GM12878 (cell line): ENCODE results near the gene FOLR2. TPM values are rescaled to one million over a fixed set of nuclear protein-coding genes. Genes with fewer than 3 reads are reported as not detected.

Experiments
- ATAC-seq: fragments of 200-7000 bp; cut with Tn5 transposase; 3 replicates; pipeline ENCODE4 v1.9.1; 2020; ENCODE audit warnings: mild to moderate bottlenecking, moderate library complexity
- BruUV-seq: library from RNA; stranded (reverse); fragments of 400-500 nt; replicated peaks from 2 replicates; lab custom pipeline; 2021; lab: Mats Ljungman, UMichigan
- CTCF ChIA-PET: fragments of 300-600 bp; sonication (Branson Sonifier 250); formaldehyde crosslinking; extraction: SDS; loops from one replicate; lab custom pipeline; 2021; ENCODE audit warnings: inconsistent platforms; lab: Yijun Ruan, JAX
- POLR2A ChIA-PET: fragments of 350-600 bp; formaldehyde crosslinking; extraction: SDS; loops from one replicate; lab custom pipeline; 2021; ENCODE audit warnings: inconsistent platforms; lab: Charles Lee
- RAD21 ChIA-PET: fragments of 300-600 bp; sonication (Branson Sonifier 250); formaldehyde crosslinking; loops from one replicate; lab custom pipeline; 2023; ENCODE audit warnings: antibody characterized with exemption; ENCODE audit not compliant: unreplicated experiment; lab: Charles Lee
- SMC1A ChIA-PET: fragments of 300-600 bp; sonication (Branson Sonifier 250); formaldehyde crosslinking; loops from one replicate; lab custom pipeline; 2023; ENCODE audit not compliant: unreplicated experiment, uncharacterized antibody; lab: Charles Lee
- DNase-seq: peaks from one replicate; pipeline ENCODE4 v3.0.0-alpha.2; 2011; ENCODE audit warnings: low read depth, low spot score
- FAIRE-seq: peaks from 3 replicates; lab custom pipeline; 2011; peaks lifted over from hg19 to GRCh38; lab: Jason Lieb, UNC
- H2AFZ ChIP-seq: 2 replicates; pipeline ENCODE4 v1.6.0; 2011; ENCODE audit warnings: low read depth, low read length, control low read depth; ENCODE audit not compliant: control insufficient read depth
- H3K27ac ChIP-seq: 2 replicates; pipeline ENCODE4 v1.5.1; 2011; ENCODE audit warnings: control low read depth; ENCODE audit not compliant: control insufficient read depth, insufficient read depth
- H3K27me3 ChIP-seq, 2 experiments: replicated peaks in 1 of 2; 2 replicates each; pipeline versions ENCODE4 v1.6.0 to v1.6.1; 2011; ENCODE audit warnings: low read length in 1 of 2; ENCODE audit not compliant: control insufficient read depth in 2 of 2, insufficient read depth in 2 of 2
- H3K36me3 ChIP-seq, 2 experiments: 2 replicates each; pipeline ENCODE4 v1.5.1; 2011; ENCODE audit warnings: low read length in 1 of 2; ENCODE audit not compliant: control insufficient read depth in 2 of 2, insufficient read depth in 2 of 2
- H3K4me1 ChIP-seq: 2 replicates; pipeline ENCODE4 v1.6.1; 2011; ENCODE audit warnings: mild to moderate bottlenecking, low read length, moderate library complexity, mixed read lengths; ENCODE audit not compliant: control insufficient read depth, insufficient read depth
- H3K4me2 ChIP-seq: 2 replicates; pipeline ENCODE4 v1.6.0; 2011; ENCODE audit warnings: control low read depth; ENCODE audit not compliant: control insufficient read depth, insufficient read depth
- H3K4me3 ChIP-seq: fragments of 200-600 bp; sonication (generic); 2 replicates; pipeline ENCODE4 v1.5.1; 2016
- H3K79me2 ChIP-seq: 2 replicates; pipeline ENCODE4 v1.6.0; 2011; ENCODE audit warnings: low read length; ENCODE audit not compliant: control insufficient read depth, insufficient read depth
- H3K9ac ChIP-seq: 2 replicates; pipeline ENCODE4 v1.8.0; 2011; ENCODE audit warnings: low read length, control low read depth, mixed read lengths; ENCODE audit not compliant: control insufficient read depth, insufficient read depth
- H3K9me3 ChIP-seq: replicated peaks from 3 replicates; pipeline ENCODE4 v1.5.1; 2011; ENCODE audit warnings: mild to moderate bottlenecking, low read length; ENCODE audit not compliant: control insufficient read depth, insufficient read depth
- H4K20me1 ChIP-seq: 2 replicates; pipeline ENCODE4 v1.6.0; 2011; ENCODE audit not compliant: control insufficient read depth, insufficient read depth
- ASH2L ChIP-seq: fragments of 300-600, 200-600 bp; sonication (generic); IDR thresholded peaks from 2 replicates; pipeline ENCODE4 v1.6.1; 2017; ENCODE audit warnings: low read depth, mild to moderate bottlenecking, borderline replicate concordance
- ATF3 ChIP-seq: IDR thresholded peaks from 2 replicates; pipeline ENCODE4 v1.6.1; 2011; ENCODE audit warnings: low read depth, mild to moderate bottlenecking, low read length, moderate library complexity, borderline replicate concordance; ENCODE audit errors: extremely low read depth
- BRCA1 ChIP-seq: IDR thresholded peaks from 2 replicates; pipeline ENCODE4 v1.6.1; 2011; ENCODE audit warnings: low read depth, low read length, improper control_type of control experiment
- ETV6 ChIP-seq, 2 experiments: fragments of 450-650 bp in 1 of 2; IDR thresholded peaks in 1 of 2; conservative IDR thresholded peaks in 1 of 2; 2 replicates each; pipeline ENCODE4 v1.6.1; 2014; ENCODE audit warnings: antibody characterized with exemption in 1 of 2, borderline replicate concordance in 1 of 2, low read depth in 1 of 2, mild to moderate bottlenecking in 1 of 2, moderate library complexity in 1 of 2
- HDGF ChIP-seq: fragments of 450-650 bp; IDR thresholded peaks from 2 replicates; pipeline ENCODE4 v1.6.1; 2016; ENCODE audit warnings: antibody characterized with exemption
- KLF5 ChIP-seq: fragments of 450-650 bp; IDR thresholded peaks from 2 replicates; pipeline ENCODE4 v1.6.1; 2014; ENCODE audit warnings: mild to moderate bottlenecking; ENCODE audit not compliant: partially characterized antibody
- MTA3 ChIP-seq: IDR thresholded peaks from 2 replicates; pipeline ENCODE4 v1.6.1; 2012; ENCODE audit warnings: low read length, inconsistent platforms, borderline replicate concordance
- NFXL1 ChIP-seq: fragments of 450-650 bp; IDR thresholded peaks from 2 replicates; pipeline ENCODE4 v1.6.1; 2017; ENCODE audit warnings: antibody characterized with exemption, mild to moderate bottlenecking, borderline replicate concordance
- PAX5 ChIP-seq: IDR thresholded peaks from 2 replicates; pipeline ENCODE4 v1.6.1; 2011; ENCODE audit warnings: low read depth, low read length, borderline replicate concordance
- RELB ChIP-seq: fragments of 450-650 bp; IDR thresholded peaks from 2 replicates; pipeline ENCODE4 v1.6.1; 2017; ENCODE audit warnings: low read depth, mild to moderate bottlenecking, moderate library complexity
- SMARCA5 ChIP-seq: fragments of 450-650 bp; IDR thresholded peaks from 2 replicates; pipeline ENCODE4 v1.6.1; 2017; ENCODE audit warnings: mild to moderate bottlenecking
- SREBF2 ChIP-seq: IDR thresholded peaks from 2 replicates; pipeline ENCODE4 v1.6.1; 2012; ENCODE audit warnings: mild to moderate bottlenecking, low read length
- ZNF274 ChIP-seq: IDR thresholded peaks from one replicate; pipeline ENCODE4 v1.8.0; 2011; ENCODE audit not compliant: insufficient read length, insufficient read depth
- WGBS: methylation state at CpG from one replicate; pipeline ENCODE4 v1.1.6; 2016; ENCODE audit warnings: low lambda C conversion rate; ENCODE audit not compliant: insufficient replicate concordance, insufficient coverage; ENCODE audit errors: missing lambda C conversion rate; 5-methylcytosine and 5-hydroxymethylcytosine counted together
- in situ Hi-C: fragments of 300-500 bp; cut with MboI; formaldehyde crosslinking; loops from 9 replicates; pipeline ENCODE4 v1.14.3; 2018; ENCODE audit warnings: mixed read lengths
- intact Hi-C: fragments of 100-400 bp; cut with micrococcal nuclease; formaldehyde crosslinking; loops from one replicate; pipeline ENCODE4 v1.14.2; 2022; ENCODE audit not compliant: unreplicated experiment
- polyA plus RNA-seq, 11 experiments: library from polyadenylated mRNA; depleted of rRNA in 4 of 11; unstranded in 6 of 11; stranded (reverse) in 5 of 11; fragments of >200 nt; fragmentation: Nextera tagmentation in 4 of 11; fragmentation: Illumina TruSeq in 1 of 11; extraction: Ambion mirVana in 4 of 11; extraction: Trizol in 1 of 11; gene quantifications; 1 replicate in 1 of 11; 2 replicates in 10 of 11; pipeline versions ENCODE4 v1.2.1 to v1.2.3, GENCODE V29; 2011 to 2016; ENCODE audit warnings: inconsistent platforms in 2 of 11, missing spikeins in 2 of 11, low read depth in 1 of 11
- total RNA-seq, 4 experiments: library from RNA; depleted of rRNA in 3 of 4; stranded (reverse); fragments of >200 nt in 3 of 4; fragmentation: Illumina TruSeq in 1 of 4; extraction: Trizol in 1 of 4; gene quantifications; 2 replicates each; pipeline versions ENCODE4 v1.2.1 to v1.2.3, GENCODE V29; 2013 to 2021
- TF ChIP-seq, protein P1 (sequence below): fragments of 150-350 bp; IDR thresholded peaks from 2 replicates; pipeline ENCODE4 v1.6.1; 2016; ENCODE audit warnings: low read depth, low read length
- TF ChIP-seq, protein P2 (sequence below), 3 experiments: IDR thresholded peaks in 2 of 3; conservative IDR thresholded peaks in 1 of 3; 2 replicates each; pipeline ENCODE4 v1.5.1; 2011; ENCODE audit warnings: low read depth in 3 of 3, low read length in 3 of 3, mild to moderate bottlenecking in 3 of 3, control low read depth in 2 of 3, moderate library complexity in 2 of 3, inconsistent platforms in 1 of 3, mixed read lengths in 1 of 3; ENCODE audit not compliant: control insufficient read depth in 2 of 3, insufficient read depth in 1 of 3; ENCODE audit errors: extremely low read depth in 1 of 3

FOLR2 gene
- total and polyA plus RNA-seq, 10 of the 15 experiments (the other 5 are each of a cell fraction or from before 2014, with no cell fraction given), result 0.10 to 11.1 (median 1.9) TPM

DNA sequence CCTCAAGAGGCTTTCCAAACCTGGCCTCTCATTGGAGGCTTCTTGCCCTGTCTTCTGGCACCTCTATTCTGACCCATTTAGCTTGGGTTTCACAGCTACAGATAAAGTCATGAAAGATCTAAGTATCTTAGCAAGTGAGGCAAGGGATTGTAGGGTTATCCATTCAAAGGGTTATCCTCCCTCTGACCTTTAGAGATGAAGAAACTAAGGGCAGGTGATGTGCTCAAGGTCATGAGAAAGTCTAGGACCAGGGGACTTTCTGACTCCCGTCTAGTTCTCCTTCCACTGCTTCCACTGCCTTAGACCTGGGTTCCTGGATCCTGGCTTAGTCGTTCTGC lies 20.1 kb downstream of the FOLR2 start:
- ChIA-PET CTCF (interaction anchor here (0.5 to 1.9 kb wide), 7 partner anchors 9 to 198 kb away, joined by 3 to 6 read pairs (median 5); partner anchors contain the start of gene CLPB), SMC1A (interaction anchor here (0.7 to 1.6 kb wide), 4 partner anchors 12 to 198 kb away, joined by 3 to 6 read pairs (median 6); partner anchors contain the start of genes CLPB and INPPL1), RAD21 (interaction anchor here (1.4 to 2.0 kb wide), 2 partner anchors 194 to 207 kb away, joined by 3 to 6 read pairs; no protein-coding TSS in a partner anchor), POLR2A (no interaction called here)
- Histone ChIP-seq H3K36me3 (peaks cover 5 to 15% of the 10 kb centered on the region in 2 experiments; a peak in 3 of 4 replicates), H3K9ac (no peak overlapping the region), H2AFZ (no peak overlapping the region), H3K79me2 (no peaks in the 10 kb centered on the region), H3K4me3 (no peak overlapping the region), H3K9me3 (no peaks in the 10 kb centered on the region), H3K4me1 (peaks cover 4% of the 10 kb centered on the region), H4K20me1 (no peaks in the 10 kb centered on the region; the same call in 1 of the 2 replicates), H3K27me3 (peaks cover 5 to 11% of the 10 kb centered on the region in 2 experiments; a peak in 3 of 4 replicates), H3K27ac (no peak overlapping the region), H3K4me2 (no peak overlapping the region)
- WGBS, result 86% methylated on average over 1 of the region's 2 CpGs
- intact Hi-C loops, result loop anchor here (5.0 kb wide), 1 partner anchor 176 kb away; no protein-coding TSS in a partner anchor
- FAIRE-seq (no peak), ATAC-seq (no peak), DNase-seq (no peak)
- BruUV-seq, result no TSS peak
- in situ Hi-C loops, result no loop called here
- TF ChIP-seq, protein P1, sequence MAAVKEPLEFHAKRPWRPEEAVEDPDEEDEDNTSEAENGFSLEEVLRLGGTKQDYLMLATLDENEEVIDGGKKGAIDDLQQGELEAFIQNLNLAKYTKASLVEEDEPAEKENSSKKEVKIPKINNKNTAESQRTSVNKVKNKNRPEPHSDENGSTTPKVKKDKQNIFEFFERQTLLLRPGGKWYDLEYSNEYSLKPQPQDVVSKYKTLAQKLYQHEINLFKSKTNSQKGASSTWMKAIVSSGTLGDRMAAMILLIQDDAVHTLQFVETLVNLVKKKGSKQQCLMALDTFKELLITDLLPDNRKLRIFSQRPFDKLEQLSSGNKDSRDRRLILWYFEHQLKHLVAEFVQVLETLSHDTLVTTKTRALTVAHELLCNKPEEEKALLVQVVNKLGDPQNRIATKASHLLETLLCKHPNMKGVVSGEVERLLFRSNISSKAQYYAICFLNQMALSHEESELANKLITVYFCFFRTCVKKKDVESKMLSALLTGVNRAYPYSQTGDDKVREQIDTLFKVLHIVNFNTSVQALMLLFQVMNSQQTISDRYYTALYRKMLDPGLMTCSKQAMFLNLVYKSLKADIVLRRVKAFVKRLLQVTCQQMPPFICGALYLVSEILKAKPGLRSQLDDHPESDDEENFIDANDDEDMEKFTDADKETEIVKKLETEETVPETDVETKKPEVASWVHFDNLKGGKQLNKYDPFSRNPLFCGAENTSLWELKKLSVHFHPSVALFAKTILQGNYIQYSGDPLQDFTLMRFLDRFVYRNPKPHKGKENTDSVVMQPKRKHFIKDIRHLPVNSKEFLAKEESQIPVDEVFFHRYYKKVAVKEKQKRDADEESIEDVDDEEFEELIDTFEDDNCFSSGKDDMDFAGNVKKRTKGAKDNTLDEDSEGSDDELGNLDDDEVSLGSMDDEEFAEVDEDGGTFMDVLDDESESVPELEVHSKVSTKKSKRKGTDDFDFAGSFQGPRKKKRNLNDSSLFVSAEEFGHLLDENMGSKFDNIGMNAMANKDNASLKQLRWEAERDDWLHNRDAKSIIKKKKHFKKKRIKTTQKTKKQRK, result no peak
- TF ChIP-seq, protein P2, sequence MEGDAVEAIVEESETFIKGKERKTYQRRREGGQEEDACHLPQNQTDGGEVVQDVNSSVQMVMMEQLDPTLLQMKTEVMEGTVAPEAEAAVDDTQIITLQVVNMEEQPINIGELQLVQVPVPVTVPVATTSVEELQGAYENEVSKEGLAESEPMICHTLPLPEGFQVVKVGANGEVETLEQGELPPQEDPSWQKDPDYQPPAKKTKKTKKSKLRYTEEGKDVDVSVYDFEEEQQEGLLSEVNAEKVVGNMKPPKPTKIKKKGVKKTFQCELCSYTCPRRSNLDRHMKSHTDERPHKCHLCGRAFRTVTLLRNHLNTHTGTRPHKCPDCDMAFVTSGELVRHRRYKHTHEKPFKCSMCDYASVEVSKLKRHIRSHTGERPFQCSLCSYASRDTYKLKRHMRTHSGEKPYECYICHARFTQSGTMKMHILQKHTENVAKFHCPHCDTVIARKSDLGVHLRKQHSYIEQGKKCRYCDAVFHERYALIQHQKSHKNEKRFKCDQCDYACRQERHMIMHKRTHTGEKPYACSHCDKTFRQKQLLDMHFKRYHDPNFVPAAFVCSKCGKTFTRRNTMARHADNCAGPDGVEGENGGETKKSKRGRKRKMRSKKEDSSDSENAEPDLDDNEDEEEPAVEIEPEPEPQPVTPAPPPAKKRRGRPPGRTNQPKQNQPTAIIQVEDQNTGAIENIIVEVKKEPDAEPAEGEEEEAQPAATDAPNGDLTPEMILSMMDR (IDR thresholded peaks at IDR 0.05 in 2 of 3, conservative IDR thresholded peaks at IDR 0.05 in 1 of 3; ENCODE audit: control insufficient read depth in 2 of 3, extremely low read depth in 1 of 3, insufficient read depth in 1 of 3, low read depth in 3 of 3, low read length in 3 of 3), result no peak
- no peak for TF ChIP-seq SMARCA5
- TF ChIP-seq PAX5, result no peak
- TF ChIP-seq ZNF274, result no peak
- TF ChIP-seq HDGF, result no peak
- no peak for TF ChIP-seq ETV6 (conservative IDR thresholded peaks at IDR 0.05 in 1 of 2, IDR thresholded peaks at IDR 0.05 in 1 of 2; ENCODE audit: borderline replicate concordance in 1 of 2, low read depth in 1 of 2)
- TF ChIP-seq MTA3, result no peak
- no peak for TF ChIP-seq RELB
- no peak for TF ChIP-seq SREBF2
- no peak for TF ChIP-seq BRCA1
- no peak for TF ChIP-seq ATF3
- no peak for TF ChIP-seq NFXL1
- TF ChIP-seq KLF5, result no peak
- TF ChIP-seq ASH2L, result no peak
